MCF 10A (cell line): ENCODE results near the gene COX6A2. TPM values are rescaled to one million over a fixed set of nuclear protein-coding genes. Genes with fewer than 3 reads are reported as not detected.

Experiments
- BruUV-seq: library from RNA; stranded (reverse); fragments of 400-500 nt; replicated peaks from 2 replicates; lab custom pipeline; 2021; lab: Mats Ljungman, UMichigan
- CTCF ChIA-PET: fragments of 300-600 bp; sonication (Branson Sonifier 250); formaldehyde crosslinking; extraction: SDS; loops from one replicate; lab custom pipeline; 2021; ENCODE audit warnings: antibody characterized with exemption, inconsistent platforms; lab: Yijun Ruan, JAX
- POLR2A ChIA-PET: fragments of 300-600, 350-650 bp; sonication (Branson Sonifier 250); formaldehyde crosslinking; extraction: SDS; loops from one replicate; lab custom pipeline; 2020; ENCODE audit warnings: antibody characterized with exemption, inconsistent platforms; lab: Yijun Ruan, JAX
- DNase-seq: peaks from one replicate; pipeline ENCODE4 v3.0.0-alpha.2; 2018; ENCODE audit not compliant: unreplicated experiment
- H3K27ac Mint-ChIP-seq: one replicate; pipeline ENCODE4 v1.8.0; 2022; ENCODE audit warnings: mild to moderate bottlenecking, low read depth, mixed read lengths; ENCODE audit not compliant: unreplicated experiment
- H3K27me3 Mint-ChIP-seq: one replicate; pipeline ENCODE4 v1.8.0; 2022; ENCODE audit warnings: mixed read lengths; ENCODE audit not compliant: insufficient read depth, unreplicated experiment
- H3K36me3 Mint-ChIP-seq: one replicate; pipeline ENCODE4 v1.8.0; 2022; ENCODE audit warnings: mild to moderate bottlenecking, moderate library complexity, mixed read lengths; ENCODE audit not compliant: insufficient read depth, unreplicated experiment
- H3K4me1 Mint-ChIP-seq: one replicate; pipeline ENCODE4 v1.8.0; 2022; ENCODE audit warnings: mixed read lengths; ENCODE audit not compliant: insufficient read depth, unreplicated experiment
- H3K4me3 Mint-ChIP-seq: one replicate; pipeline ENCODE4 v1.8.0; 2022; ENCODE audit warnings: mild to moderate bottlenecking, moderate library complexity, mixed read lengths; ENCODE audit not compliant: unreplicated experiment
- H3K9me3 Mint-ChIP-seq: one replicate; pipeline ENCODE4 v1.8.0; 2022; ENCODE audit warnings: mixed read lengths; ENCODE audit not compliant: unreplicated experiment
- CTCF ChIP-seq: fragments of 200-600 bp; IDR thresholded peaks from one replicate; pipeline ENCODE4 v1.8.0; 2022; ENCODE audit warnings: antibody characterized with exemption, mild to moderate bottlenecking; ENCODE audit not compliant: unreplicated experiment
- intact Hi-C: fragments of 100-400 bp; cut with micrococcal nuclease; formaldehyde crosslinking; loops from 2 replicates; pipeline ENCODE4 v1.14.1; 2022
- total RNA-seq: library from RNA; stranded (reverse); gene quantifications from 2 replicates; pipeline ENCODE4 v1.2.3, GENCODE V29; 2022

Gene COX6A2
- total RNA-seq, 1 experiment from 2014 or later: not detected

- ChIA-PET CTCF (interaction anchor here (1.0 to 1.9 kb wide), 4 partner anchors 16 to 48 kb away, joined by 3 to 6 read pairs (median 4); no protein-coding TSS in a partner anchor), POLR2A (no interaction called here)
- H3K9me3 Mint-ChIP-seq: peaks cover 7% of the 10 kb centered on the region
- no peak overlapping the region for H3K27ac Mint-ChIP-seq
- DNase-seq: no peak
- no peaks in the 10 kb centered on the region for H3K4me1 Mint-ChIP-seq
- BruUV-seq: no TSS peak
- no peak overlapping the region for H3K4me3 Mint-ChIP-seq
- intact Hi-C loops: no loop called here
- H3K36me3 Mint-ChIP-seq: no peaks in the 10 kb centered on the region
- TF ChIP-seq CTCF: no peak
- H3K27me3 Mint-ChIP-seq: peaks cover 8% of the 10 kb centered on the region
Measured at GRCh38 chr16:31403590-31404352, 24.4 kb downstream of the COX6A2 start.

- H3K9me3 Mint-ChIP-seq: peaks cover 7% of the 10 kb centered on the region
- no peaks in the 10 kb centered on the region for H3K27me3 Mint-ChIP-seq
- no peaks in the 10 kb centered on the region for H3K4me1 Mint-ChIP-seq
- no peaks in the 10 kb centered on the region for H3K36me3 Mint-ChIP-seq
- no peak for TF ChIP-seq CTCF
- intact Hi-C loops: no loop called here
- POLR2A ChIA-PET: no interaction called here
- DNase-seq: peak; percentile 30
- no TSS peak for BruUV-seq
- CTCF ChIA-PET: interaction anchor here (1.5 kb wide), 1 partner anchor 49 kb away, joined by 5 read pairs; no protein-coding TSS in a partner anchor
- H3K27ac Mint-ChIP-seq: no peak overlapping the region
- no peak overlapping the region for H3K4me3 Mint-ChIP-seq
Measured at GRCh38 chr16:31402687-31403086, 25.5 kb downstream of the COX6A2 start.

- peaks cover 7% of the 10 kb centered on the region for H3K9me3 Mint-ChIP-seq
- H3K27me3 Mint-ChIP-seq: no peaks in the 10 kb centered on the region
- no peak for TF ChIP-seq CTCF
- POLR2A ChIA-PET: interaction anchor here (1.0 kb wide), 2 partner anchors 27 to 311 kb away, joined by 3 read pairs; a partner anchor contains a TSS
- no TSS peak for BruUV-seq
- no peaks in the 10 kb centered on the region for H3K36me3 Mint-ChIP-seq
- CTCF ChIA-PET: no interaction called here
- intact Hi-C loops: no loop called here
- no peak overlapping the region for H3K27ac Mint-ChIP-seq
- no peak overlapping the region for H3K4me3 Mint-ChIP-seq
- no peaks in the 10 kb centered on the region for H3K4me1 Mint-ChIP-seq
- no peak for DNase-seq
Measured at GRCh38 chr16:31401436-31401835, 26.7 kb downstream of the COX6A2 start.

GRCh38 chr16:31400191-31400590 is 28.0 kb downstream of the COX6A2 start:
- no peak for DNase-seq
- intact Hi-C loops: no loop called here
- H3K4me1 Mint-ChIP-seq: no peaks in the 10 kb centered on the region
- H3K9me3 Mint-ChIP-seq: peaks cover 7% of the 10 kb centered on the region
- no peak overlapping the region for H3K27ac Mint-ChIP-seq
- POLR2A ChIA-PET: interaction anchor here (0.8 kb wide), 1 partner anchor 19 kb away, joined by 4 read pairs; no protein-coding TSS in a partner anchor
- no peaks in the 10 kb centered on the region for H3K36me3 Mint-ChIP-seq
- no peaks in the 10 kb centered on the region for H3K27me3 Mint-ChIP-seq
- no TSS peak for BruUV-seq
- no peak for TF ChIP-seq CTCF
- CTCF ChIA-PET: no interaction called here
- H3K4me3 Mint-ChIP-seq: no peak overlapping the region
